GM18858 (cell line): Measurements from ENCODE around the gene ROBO4.

Experiments
- ATAC-seq: cut with Tn5 transposase; IDR thresholded peaks from one replicate; pipeline ENCODE4 v1.9.1; 2021; ENCODE audit not compliant: unreplicated experiment

ROBO4 gene

GRCh38 chr11:124875401-124875800 lies 22.3 kb downstream of the ROBO4 start:
- ATAC-seq = no peak

- no peak for ATAC-seq
These were observed 23.0 kb downstream of the ROBO4 start for GRCh38 chr11:124874571-124875255.

- no peak for ATAC-seq
These were observed 23.7 kb downstream of the ROBO4 start for GRCh38 chr11:124873951-124874350.

GRCh38 chr11:124872741-124873140 lies 24.9 kb downstream of the ROBO4 start:
- ATAC-seq = no peak

GRCh38 chr11:124872280-124872679 lies 25.4 kb downstream of the ROBO4 start:
- no peak for ATAC-seq

GRCh38 chr11:124870430-124870829 lies 27.2 kb downstream of the ROBO4 start:
- ATAC-seq = no peak

GRCh38 chr11:124869856-124870387 lies 27.7 kb downstream of the ROBO4 start:
- ATAC-seq = no peak

- no peak for ATAC-seq
These were observed 28.3 kb downstream of the ROBO4 start for GRCh38 chr11:124869331-124869730.

- ATAC-seq = no peak
These were observed 29.1 kb downstream of the ROBO4 start for GRCh38 chr11:124868331-124869274.

- ATAC-seq = no peak
These were observed 30.0 kb downstream of the ROBO4 start for GRCh38 chr11:124867700-124868099.

GRCh38 chr11:124865902-124866851 lies 31.5 kb downstream of the ROBO4 start:
- ATAC-seq = no peak

GRCh38 chr11:124865181-124865901 lies 32.3 kb downstream of the ROBO4 start, which contains the start of gene ROBO3:
ROBO3 (plus strand) TSS chr11:124865432; CDS start chr11:124865578, 146 bp downstream.
- no peak for ATAC-seq

- ATAC-seq = no peak
These were observed 32.8 kb downstream of the ROBO4 start for GRCh38 chr11:124864892-124865180.

GRCh38 chr11:124864176-124864891 lies 33.3 kb downstream of the ROBO4 start:
- no peak for ATAC-seq

GRCh38 chr11:124863826-124864165 lies 33.9 kb downstream of the ROBO4 start:
- no peak for ATAC-seq

- no peak for ATAC-seq
These were observed 34.4 kb downstream of the ROBO4 start for GRCh38 chr11:124863137-124863825.

GRCh38 chr11:124861670-124862069 lies 36.0 kb downstream of the ROBO4 start:
- ATAC-seq = no peak

GRCh38 chr11:124859171-124859570 lies 38.5 kb downstream of the ROBO4 start:
- ATAC-seq = no peak

- ATAC-seq = no peak
These were observed 51.5 kb downstream of the ROBO4 start for GRCh38 chr11:124846070-124846673.
